SK-N-SH treated with all-trans-retinoic acid at 6 μM for 48 hours (cell line): ENCODE data around the gene EPHB4.

Experiments
- ARNTL ChIP-seq: fragments of 450-650 bp; formaldehyde crosslinking; IDR thresholded peaks from 2 replicates; pipeline ENCODE4 v1.5.0; 2020; ENCODE audit warnings: low read depth, mild to moderate bottlenecking, moderate library complexity, borderline replicate concordance
- CREB5 ChIP-seq: fragments of 250-450 bp; sonication (Bioruptor Pico); IDR thresholded peaks from 2 replicates; pipeline ENCODE4 v1.5.1; 2020; ENCODE audit warnings: low read depth, mild to moderate bottlenecking, moderate library complexity
- ESRRG ChIP-seq: fragments of 250-450 bp; sonication (Bioruptor Pico); IDR thresholded peaks from 2 replicates; pipeline ENCODE4 v1.6.1; 2021; ENCODE audit warnings: mild to moderate bottlenecking
- GLIS3 ChIP-seq: fragments of 250-450 bp; sonication (Bioruptor Pico); IDR thresholded peaks from 2 replicates; pipeline ENCODE4 v1.5.0; 2020; ENCODE audit warnings: mild to moderate bottlenecking, moderate library complexity
- RARB ChIP-seq: fragments of 250-450 bp; sonication (Bioruptor Pico); IDR thresholded peaks from 2 replicates; pipeline ENCODE4 v1.8.0; 2021; ENCODE audit warnings: mild to moderate bottlenecking, moderate library complexity
- SNAI2 ChIP-seq: fragments of 250-450 bp; sonication (Bioruptor Pico); IDR thresholded peaks from 2 replicates; pipeline ENCODE4 v1.5.0; 2020; ENCODE audit warnings: mild to moderate bottlenecking, moderate library complexity
- TOX ChIP-seq: fragments of 250-450 bp; sonication (Bioruptor Pico); IDR thresholded peaks from 2 replicates; pipeline ENCODE4 v1.8.0; 2021; ENCODE audit warnings: mild to moderate bottlenecking, moderate library complexity, borderline replicate concordance
- ZFP3 ChIP-seq: fragments of 250-450 bp; sonication (Bioruptor Pico); IDR thresholded peaks from 2 replicates; pipeline ENCODE4 v1.5.0; 2020; ENCODE audit warnings: mild to moderate bottlenecking, moderate library complexity
- ZFP30 ChIP-seq: fragments of 450-650 bp; formaldehyde crosslinking; IDR thresholded peaks from 2 replicates; pipeline ENCODE4 v1.5.0; 2022; ENCODE audit warnings: mild to moderate bottlenecking, moderate library complexity
- ZNF565 ChIP-seq: fragments of 450-650 bp; formaldehyde crosslinking; conservative IDR thresholded peaks from 2 replicates; pipeline ENCODE4 v1.5.0; 2020; ENCODE audit warnings: low read depth, mild to moderate bottlenecking, moderate library complexity
- ZNF8 ChIP-seq: fragments of 450-650 bp; formaldehyde crosslinking; IDR thresholded peaks from 2 replicates; pipeline ENCODE4 v1.5.0; 2020; ENCODE audit warnings: mild to moderate bottlenecking, moderate library complexity
- TF ChIP-seq, protein P1 (sequence below): fragments of 250-450 bp; sonication (Bioruptor Pico); IDR thresholded peaks from 2 replicates; pipeline ENCODE4 v1.5.1; 2021; ENCODE audit warnings: mild to moderate bottlenecking, moderate library complexity
- TF ChIP-seq, protein P2 (sequence below): fragments of 250-450 bp; sonication (Bioruptor Pico); IDR thresholded peaks from 2 replicates; pipeline ENCODE4 v1.8.0; 2020; ENCODE audit warnings: mild to moderate bottlenecking, moderate library complexity, borderline replicate concordance

- TF ChIP-seq ARNTL (no peak), ZNF565 (CRISPR knock-in tag) (no peak), ZFP3 (CRISPR knock-in tag) (no peak), ZNF8 (CRISPR knock-in tag) (no peak), CREB5 (CRISPR knock-in tag) (no peak), SNAI2 (no peak), ZFP30 (CRISPR knock-in tag) (no peak), GLIS3 (CRISPR knock-in tag) (no peak), ESRRG (CRISPR knock-in tag) (no peak), RARB (CRISPR knock-in tag) (no peak), TOX (CRISPR knock-in tag) (no peak)
- TF ChIP-seq, protein P1, sequence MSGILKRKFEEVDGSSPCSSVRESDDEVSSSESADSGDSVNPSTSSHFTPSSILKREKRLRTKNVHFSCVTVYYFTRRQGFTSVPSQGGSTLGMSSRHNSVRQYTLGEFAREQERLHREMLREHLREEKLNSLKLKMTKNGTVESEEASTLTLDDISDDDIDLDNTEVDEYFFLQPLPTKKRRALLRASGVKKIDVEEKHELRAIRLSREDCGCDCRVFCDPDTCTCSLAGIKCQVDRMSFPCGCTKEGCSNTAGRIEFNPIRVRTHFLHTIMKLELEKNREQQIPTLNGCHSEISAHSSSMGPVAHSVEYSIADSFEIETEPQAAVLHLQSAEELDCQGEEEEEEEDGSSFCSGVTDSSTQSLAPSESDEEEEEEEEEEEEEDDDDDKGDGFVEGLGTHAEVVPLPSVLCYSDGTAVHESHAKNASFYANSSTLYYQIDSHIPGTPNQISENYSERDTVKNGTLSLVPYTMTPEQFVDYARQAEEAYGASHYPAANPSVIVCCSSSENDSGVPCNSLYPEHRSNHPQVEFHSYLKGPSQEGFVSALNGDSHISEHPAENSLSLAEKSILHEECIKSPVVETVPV (CRISPR knock-in tag), result no peak
- TF ChIP-seq, protein P2, sequence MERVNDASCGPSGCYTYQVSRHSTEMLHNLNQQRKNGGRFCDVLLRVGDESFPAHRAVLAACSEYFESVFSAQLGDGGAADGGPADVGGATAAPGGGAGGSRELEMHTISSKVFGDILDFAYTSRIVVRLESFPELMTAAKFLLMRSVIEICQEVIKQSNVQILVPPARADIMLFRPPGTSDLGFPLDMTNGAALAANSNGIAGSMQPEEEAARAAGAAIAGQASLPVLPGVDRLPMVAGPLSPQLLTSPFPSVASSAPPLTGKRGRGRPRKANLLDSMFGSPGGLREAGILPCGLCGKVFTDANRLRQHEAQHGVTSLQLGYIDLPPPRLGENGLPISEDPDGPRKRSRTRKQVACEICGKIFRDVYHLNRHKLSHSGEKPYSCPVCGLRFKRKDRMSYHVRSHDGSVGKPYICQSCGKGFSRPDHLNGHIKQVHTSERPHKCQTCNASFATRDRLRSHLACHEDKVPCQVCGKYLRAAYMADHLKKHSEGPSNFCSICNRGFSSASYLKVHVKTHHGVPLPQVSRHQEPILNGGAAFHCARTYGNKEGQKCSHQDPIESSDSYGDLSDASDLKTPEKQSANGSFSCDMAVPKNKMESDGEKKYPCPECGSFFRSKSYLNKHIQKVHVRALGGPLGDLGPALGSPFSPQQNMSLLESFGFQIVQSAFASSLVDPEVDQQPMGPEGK (CRISPR knock-in tag), result no peak
These were observed 12.0 kb upstream of the EPHB4 start for GRCh38 chr7:100839361-100839760.
